ENCODE data around the gene RASGRP4.
"Not testable (repeated sequence)": the region's sequence is repeated elsewhere in the genome, so short reads cannot be mapped to it uniquely, and the experiment has no call there.

Gene RASGRP4

GRCh38 chr19:38448225-38448624 is 22.2 kb upstream of the RASGRP4 start:
- no peak for DNase-seq (ENCODE audit: low read depth)

GRCh38 chr19:38445362-38445761 is 19.3 kb upstream of the RASGRP4 start:
- no peak for DNase-seq (ENCODE audit: low read depth)

DNA sequence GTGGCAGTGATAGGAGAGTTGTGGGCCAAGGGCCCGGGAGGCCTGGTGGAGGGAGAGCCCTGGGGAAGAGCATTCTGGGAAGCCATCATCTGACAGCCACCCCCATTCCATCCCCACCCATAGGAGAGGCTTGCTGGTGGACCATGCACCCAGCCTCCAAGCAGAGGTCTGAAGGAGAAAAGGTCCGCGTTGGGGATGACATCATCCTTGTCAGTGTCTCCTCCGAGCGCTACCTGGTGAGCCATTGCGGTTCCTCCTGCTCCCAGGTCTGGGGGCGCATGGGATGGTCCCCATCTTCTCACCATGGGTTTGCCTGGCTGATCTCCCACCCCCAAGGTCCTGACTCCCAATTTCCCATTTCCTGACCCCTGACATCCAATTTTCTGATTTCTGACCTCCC is 18.0 kb upstream of the RASGRP4 start:
- DNase-seq (ENCODE audit: low read depth): no peak

DNA sequence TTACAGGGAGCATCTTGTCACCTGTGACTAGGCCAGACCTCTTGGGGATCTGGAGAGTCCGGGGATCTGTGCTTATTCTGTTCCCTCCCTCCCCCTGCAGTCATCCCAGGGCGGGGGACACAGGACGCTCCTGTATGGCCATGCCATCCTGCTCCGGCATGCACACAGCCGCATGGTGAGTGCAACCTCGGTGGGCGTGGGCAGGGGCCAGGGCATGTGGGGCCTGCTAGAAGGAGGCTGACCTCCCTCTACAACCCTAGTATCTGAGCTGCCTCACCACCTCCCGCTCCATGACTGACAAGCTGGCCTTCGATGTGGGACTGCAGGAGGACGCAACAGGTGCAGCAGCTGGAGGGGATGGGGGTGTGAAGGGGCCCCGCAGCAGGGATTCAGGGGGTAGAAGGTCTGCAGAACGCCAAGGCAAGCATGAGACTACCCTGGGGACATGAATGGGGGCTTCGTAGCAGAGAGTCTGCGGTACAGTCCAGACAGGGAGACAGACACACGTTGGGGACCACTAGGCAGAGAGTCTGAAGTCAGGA is 17.5 kb upstream of the RASGRP4 start:
- no peak for DNase-seq (ENCODE audit: low read depth)

DNA sequence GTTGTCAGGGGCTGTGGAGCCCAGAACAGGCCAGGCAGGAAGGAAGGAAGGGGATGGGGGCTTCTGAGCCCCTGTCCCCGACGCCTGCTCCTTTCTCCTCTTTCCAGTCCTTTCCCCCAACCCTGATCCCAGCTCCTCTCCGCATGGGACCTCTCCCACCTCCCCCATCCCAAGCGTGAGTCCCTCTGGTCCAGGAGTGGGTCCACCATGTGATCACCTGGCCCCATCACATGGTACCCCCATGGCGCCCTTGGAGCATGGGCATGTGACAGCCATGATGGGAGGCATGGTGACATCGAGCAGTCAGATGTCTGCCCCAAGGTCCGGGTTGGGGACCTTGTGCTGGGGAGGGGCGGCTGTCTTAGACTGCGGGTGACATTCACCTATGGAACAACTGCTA is 16.7 kb upstream of the RASGRP4 start:
- no peak for DNase-seq (ENCODE audit: low read depth)

DNA sequence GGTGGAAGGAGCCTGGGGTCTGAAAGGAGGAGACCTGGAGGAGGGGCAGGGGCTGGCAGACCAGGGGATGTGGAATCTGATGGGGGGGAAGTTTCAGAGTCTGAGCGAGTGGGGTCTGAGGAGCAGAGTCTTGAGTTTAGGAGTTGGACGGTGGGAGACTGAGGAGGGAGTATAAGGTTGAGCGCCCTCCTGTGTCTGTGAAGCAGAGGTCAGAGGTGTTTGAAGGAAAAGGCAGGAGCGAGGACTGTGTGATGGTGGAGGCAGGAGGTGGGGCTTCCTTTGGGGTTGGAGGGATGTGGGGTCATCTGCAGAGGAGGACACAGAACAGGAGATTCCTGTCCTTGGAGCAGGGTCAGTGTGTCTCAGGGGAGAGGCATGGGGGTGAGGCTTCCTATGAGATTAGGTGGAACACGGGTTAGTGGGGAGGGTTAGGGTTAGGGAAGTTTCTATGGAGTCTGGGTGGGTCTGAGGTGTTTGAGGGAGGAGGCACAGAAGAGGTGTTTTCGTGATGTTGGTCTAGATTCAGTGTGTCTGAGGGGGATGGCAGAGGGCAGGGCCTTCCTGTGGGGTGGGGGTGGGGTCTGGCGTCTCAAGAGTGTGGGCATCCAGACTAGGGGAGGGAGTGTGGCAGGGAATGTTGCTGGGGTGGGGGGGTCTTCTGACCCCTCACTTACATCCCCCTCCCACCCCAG is 15.8 kb upstream of the RASGRP4 start:
- no peak for DNase-seq (ENCODE audit: low read depth)

- DNase-seq (ENCODE audit: low read depth): no peak
Measured at GRCh38 chr19:38440592-38440991, 14.6 kb upstream of the RASGRP4 start.

GRCh38 chr19:38437917-38438316 is 11.9 kb upstream of the RASGRP4 start:
- DNase-seq (ENCODE audit: low read depth): no peak

GRCh38 chr19:38437295-38437694 is 11.3 kb upstream of the RASGRP4 start:
- no peak for DNase-seq (ENCODE audit: low read depth)

- DNase-seq (ENCODE audit: low read depth): no peak
Measured at GRCh38 chr19:38434549-38435051, 8.6 kb upstream of the RASGRP4 start.

DNA sequence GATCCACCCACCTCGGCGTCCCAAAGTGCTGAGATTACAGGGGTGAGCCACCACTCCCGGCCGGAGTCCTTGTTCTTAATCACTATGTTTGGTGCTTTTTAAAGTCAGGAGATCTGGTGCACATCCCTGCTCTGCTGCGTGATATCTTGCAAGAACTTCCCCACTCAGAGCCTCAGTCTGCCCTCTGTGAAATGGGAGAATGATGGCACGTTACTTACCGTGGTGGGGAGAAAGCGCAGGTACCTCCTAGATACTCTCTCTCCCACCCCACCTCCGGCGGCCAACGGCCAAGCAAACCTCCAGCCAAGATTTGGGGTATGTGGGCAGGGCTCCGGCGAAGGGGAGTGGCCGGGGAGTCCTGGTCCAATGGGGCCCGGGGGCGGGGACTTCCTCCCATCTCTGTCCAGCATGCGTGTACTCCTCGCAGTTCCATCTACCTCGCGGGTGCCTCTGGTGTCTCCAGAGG is 7.3 kb upstream of the RASGRP4 start, which contains the start of gene RYR1:
RYR1 (plus strand) TSS at position 424 of the 466 bp plus-strand sequence. CDS start 139 bp downstream, outside the sequence.
- no peak for DNase-seq (ENCODE audit: low read depth)

GRCh38 chr19:38430931-38431330 is 4.9 kb upstream of the RASGRP4 start:
- no peak for DNase-seq (ENCODE audit: low read depth)

GRCh38 chr19:38429811-38430156 is 3.8 kb upstream of the RASGRP4 start:
- DNase-seq (ENCODE audit: low read depth): no peak

DNA sequence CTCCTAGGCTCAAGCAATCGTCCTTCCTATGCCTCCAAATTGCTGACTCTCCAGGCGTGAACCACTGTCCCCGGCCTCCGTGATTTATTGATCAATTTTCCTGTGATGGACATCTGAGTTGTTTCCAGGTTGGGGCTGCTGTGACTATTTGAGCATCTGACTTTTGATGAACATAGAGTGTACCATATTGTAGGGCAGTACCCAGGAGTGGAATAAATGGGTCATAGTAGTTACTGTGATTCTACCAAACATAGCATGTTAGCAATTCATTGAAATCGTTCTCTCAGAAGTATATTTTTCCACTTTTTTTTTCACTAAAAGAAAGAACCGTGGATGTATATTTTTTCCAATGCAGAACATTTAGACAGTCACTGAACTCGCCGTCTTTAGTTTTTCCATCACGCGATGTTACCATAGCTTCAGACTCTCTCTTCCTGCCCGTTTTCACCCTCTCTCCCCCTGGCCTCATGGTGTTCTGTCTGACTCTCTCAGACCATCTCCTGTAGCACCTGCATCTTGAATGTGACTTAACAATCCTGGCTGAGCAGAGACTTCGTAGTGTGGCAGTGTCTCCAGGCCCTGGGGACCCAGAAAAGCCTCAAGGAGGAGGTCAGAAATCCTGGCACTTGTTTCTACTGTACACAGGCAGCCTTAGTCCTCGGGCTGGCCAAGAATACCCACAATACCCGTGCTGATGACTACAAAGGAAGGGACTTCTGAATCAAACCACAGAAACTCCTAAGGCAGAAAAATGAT is 3.2 kb upstream of the RASGRP4 start:
- DNase-seq (ENCODE audit: low read depth): no peak

DNA sequence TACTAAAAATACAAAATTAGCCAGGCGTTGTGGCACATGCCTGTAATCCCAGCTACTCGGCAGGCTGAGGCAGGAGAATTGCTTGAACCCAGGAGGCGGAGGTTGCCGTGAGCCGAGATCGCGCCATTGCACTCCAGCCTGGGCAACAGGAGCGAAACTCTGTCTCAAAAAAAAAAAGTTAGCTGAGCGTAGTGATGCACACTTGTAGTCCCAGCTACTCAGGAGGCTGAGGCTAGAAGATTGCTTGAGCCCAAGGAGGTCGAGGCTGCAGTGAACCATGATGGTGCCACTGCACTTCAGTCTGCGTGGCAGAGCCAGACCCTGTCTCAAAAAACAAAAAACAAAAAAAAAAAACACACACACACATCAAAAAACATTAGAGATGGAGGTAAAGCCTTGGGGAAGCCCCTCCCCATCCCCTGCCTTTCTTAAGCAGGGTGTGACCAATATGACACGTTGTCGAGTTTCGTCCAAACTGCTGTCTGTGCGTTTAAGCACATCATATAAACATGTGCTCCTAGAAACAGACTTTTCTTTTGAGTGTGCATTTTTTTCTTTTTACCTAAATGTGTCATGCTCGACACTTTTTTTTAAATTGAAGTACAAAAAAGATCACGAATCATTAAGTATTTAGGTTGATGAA is 1.1 kb upstream of the RASGRP4 start:
- DNase-seq (ENCODE audit: low read depth): not testable (repeated sequence)

DNA sequence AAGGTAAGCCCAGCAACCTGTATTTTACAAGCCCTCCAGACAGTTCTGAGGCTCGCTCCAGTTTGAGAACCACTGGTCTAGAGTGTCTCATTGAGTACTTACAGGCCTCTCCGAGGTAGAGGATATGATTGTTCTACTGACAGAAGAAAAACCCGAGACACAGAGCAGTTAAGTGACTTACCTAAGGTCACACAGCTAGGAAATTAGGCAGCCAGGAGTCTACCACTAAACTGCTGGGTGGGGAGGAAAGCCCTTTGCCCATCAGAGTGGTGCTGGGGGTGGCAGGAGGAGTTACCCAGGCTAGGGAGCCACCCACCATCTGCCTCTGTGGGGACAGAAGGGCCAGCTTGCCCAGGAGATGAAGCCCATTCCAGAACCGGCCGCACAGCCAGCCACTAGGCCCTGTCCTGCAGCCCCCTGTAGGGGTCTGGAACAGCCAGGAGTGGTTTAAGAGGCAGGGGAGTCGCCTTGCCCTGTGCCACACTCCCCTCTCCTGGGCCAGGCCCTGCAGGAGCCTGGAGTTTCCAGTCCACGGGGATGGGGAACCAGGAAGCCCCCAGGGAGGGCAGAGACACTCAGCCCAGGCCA is 703 bp downstream of the RASGRP4 start:
- DNase-seq (ENCODE audit: low read depth): no peak

DNA sequence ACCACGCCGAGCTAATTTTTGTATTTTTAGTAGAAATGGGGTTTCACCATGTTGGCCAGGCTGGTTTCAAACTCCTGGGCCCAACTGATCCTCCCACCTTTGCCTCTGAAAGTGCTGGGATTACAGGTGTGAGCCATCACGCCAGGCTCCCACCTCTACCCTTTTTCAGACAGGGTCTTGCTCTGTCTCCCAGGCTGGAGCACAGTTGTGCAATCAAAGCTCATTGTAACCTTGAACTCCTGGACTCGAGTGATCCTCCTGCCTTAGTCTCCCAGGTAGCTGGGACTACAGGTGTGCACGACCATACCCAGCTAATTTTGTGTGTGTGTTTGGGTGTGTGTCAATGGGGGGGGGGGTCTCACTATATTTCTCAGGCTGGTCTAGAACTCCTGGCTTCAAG is 1.7 kb downstream of the RASGRP4 start:
- no peak for DNase-seq (ENCODE audit: low read depth)

- no peak for DNase-seq (ENCODE audit: low read depth)
Measured at GRCh38 chr19:38422438-38422837, 3.6 kb downstream of the RASGRP4 start.

DNA sequence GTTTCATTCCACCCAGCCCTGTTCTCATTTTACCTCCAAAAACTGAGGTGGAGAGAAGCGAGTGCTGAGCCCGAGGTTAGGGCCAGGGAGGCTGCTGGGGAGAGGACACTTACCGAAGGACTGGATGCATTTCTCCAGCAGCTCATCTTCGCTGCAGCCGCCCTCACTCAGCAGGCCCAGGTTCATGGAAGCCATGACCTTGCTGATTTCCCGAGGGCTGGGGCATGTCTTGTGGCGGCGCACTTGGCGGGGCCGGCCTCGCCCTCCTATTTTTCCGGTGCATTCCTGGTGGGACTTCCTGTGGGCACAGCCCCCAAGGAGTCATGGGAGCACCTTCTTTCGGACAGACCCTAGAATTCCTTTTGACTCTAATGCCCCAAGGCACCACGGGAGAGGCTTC is 4.2 kb downstream of the RASGRP4 start:
- no peak for DNase-seq (ENCODE audit: low read depth)

DNA sequence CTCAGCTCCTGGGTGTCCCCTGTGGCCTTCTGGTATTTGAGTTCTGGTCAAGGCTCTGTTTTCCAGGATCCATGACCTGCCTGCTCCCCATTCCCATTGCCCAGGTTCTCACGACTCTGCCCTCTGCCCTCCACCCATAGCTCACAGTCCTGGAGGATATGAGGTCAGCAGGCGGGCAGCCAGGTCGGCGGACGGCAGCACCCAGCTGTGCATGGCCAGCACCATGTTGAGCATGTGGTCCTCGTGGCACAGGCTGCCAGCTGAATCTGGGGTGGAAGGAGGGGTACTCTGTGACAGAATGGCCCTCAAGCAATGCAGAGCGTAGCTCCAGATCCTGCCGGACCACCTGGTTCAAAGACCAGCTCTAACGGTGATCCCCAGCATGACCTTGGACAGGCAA is 5.1 kb downstream of the RASGRP4 start:
- no peak for DNase-seq (ENCODE audit: low read depth)

GRCh38 chr19:38417544-38418506 is 8.2 kb downstream of the RASGRP4 start:
- DNase-seq (ENCODE audit: low read depth): peak; percentile 29

All from stimulated activated CD8-positive, alpha-beta memory T cell treated with anti-CD3 and anti-CD28 coated beads, Interleukin-7, amount 100 ng/mL, for 24 hours (primary cell).